Measurements from ENCODE around the gene HOXA5.

HOXA5 gene

GRCh38 chr7:27161721-27162560 lies 18.5 kb upstream of the HOXA5 start:
- no peak for TF ChIP-seq CTCF (conservative IDR thresholded peaks at IDR 0.05; ENCODE audit: control insufficient read depth, insufficient read depth, low read depth, low read length)
- H3K4me3 ChIP-seq (ENCODE audit: control insufficient read depth, low read depth, low read length) = peak overlapping the region; percentile 77
- DNase-seq (ENCODE audit: low read depth) = peak; percentile 32

DNA sequence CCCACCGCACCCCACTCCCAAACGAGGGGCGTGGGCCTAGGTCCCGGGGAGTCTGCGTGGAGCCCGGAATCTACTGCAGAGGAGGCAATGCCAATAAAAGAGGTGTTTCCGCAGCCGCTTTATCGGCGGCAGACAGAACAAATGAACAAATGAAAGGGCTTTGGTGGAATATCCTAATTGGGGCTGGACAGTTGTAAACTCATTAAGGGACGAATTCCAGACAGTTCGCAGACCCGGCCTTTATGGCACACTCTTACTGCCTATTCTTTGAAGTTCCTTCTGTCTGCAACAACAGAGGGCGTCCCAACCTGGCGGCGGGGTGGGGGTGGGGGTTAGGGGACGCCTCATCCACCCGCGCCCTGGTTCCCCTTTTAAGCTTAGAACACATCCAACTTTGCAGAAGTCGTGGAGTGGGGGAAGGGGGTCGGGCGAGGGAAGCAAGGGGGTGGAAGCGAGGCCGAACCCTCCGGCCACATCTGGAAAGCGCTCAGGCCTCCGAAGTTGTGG lies 17.8 kb upstream of the HOXA5 start:
- DNase-seq (ENCODE audit: low read depth) = peak; percentile 46
- TF ChIP-seq CTCF (conservative IDR thresholded peaks at IDR 0.05; ENCODE audit: control insufficient read depth, insufficient read depth, low read depth, low read length) = no peak
- H3K4me3 ChIP-seq (ENCODE audit: control insufficient read depth, low read depth, low read length) = peak overlapping the region; percentile 77

DNA sequence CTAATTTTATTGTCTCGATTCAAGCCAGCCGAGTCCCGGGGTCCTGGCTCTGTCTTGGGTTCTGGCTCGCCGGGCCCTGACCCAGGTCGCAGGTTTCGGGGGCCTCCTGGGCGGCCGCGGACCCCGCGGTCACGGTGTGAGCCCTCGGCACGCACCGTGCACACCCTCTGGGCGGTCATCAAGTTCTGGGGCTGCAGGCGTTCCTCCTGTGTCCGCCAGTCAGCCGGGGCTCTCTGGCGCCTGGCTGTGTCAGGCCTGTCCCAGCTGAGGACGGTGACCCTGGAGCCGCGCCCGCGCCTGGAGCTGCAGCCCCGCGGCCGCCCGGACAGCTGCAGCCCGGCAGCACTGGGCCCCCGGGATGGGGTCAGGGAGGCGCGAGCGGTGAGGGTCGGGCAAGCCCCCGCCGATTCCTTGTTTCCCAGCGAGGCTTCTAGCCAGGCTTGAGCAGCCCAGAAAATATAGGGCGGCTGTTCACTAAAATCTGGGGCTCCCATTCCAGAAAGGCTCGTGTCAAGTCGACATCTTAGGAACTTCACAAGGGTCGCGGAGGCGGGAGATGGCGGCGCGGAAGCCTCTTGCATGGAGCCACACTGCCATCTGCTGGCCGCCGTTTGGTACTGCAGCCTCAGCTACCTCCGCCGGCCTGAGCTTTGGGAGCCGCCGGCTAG lies 17.2 kb upstream of the HOXA5 start:
- peak; percentile 80 for TF ChIP-seq CTCF (conservative IDR thresholded peaks at IDR 0.05; ENCODE audit: control insufficient read depth, insufficient read depth, low read depth, low read length)
- H3K4me3 ChIP-seq (ENCODE audit: control insufficient read depth, low read depth, low read length) = peak overlapping the region; percentile 77
- peak; percentile 86 for DNase-seq (ENCODE audit: low read depth)

- TF ChIP-seq CTCF (conservative IDR thresholded peaks at IDR 0.05; ENCODE audit: control insufficient read depth, insufficient read depth, low read depth, low read length) = no peak
- peak overlapping the region; percentile 77 for H3K4me3 ChIP-seq (ENCODE audit: control insufficient read depth, low read depth, low read length)
- DNase-seq (ENCODE audit: low read depth) = no peak
These were observed 16.7 kb upstream of the HOXA5 start for GRCh38 chr7:27160145-27160545.

- DNase-seq (ENCODE audit: low read depth) = peak; percentile 15
- peak overlapping the region; percentile 77 for H3K4me3 ChIP-seq (ENCODE audit: control insufficient read depth, low read depth, low read length)
- no peak for TF ChIP-seq CTCF (conservative IDR thresholded peaks at IDR 0.05; ENCODE audit: control insufficient read depth, insufficient read depth, low read depth, low read length)
These were observed 16.0 kb upstream of the HOXA5 start for GRCh38 chr7:27159266-27160144.

Data from fibroblast of mammary gland (primary cell).